ENCODE measurements around the gene FILIP1L.

DNA sequence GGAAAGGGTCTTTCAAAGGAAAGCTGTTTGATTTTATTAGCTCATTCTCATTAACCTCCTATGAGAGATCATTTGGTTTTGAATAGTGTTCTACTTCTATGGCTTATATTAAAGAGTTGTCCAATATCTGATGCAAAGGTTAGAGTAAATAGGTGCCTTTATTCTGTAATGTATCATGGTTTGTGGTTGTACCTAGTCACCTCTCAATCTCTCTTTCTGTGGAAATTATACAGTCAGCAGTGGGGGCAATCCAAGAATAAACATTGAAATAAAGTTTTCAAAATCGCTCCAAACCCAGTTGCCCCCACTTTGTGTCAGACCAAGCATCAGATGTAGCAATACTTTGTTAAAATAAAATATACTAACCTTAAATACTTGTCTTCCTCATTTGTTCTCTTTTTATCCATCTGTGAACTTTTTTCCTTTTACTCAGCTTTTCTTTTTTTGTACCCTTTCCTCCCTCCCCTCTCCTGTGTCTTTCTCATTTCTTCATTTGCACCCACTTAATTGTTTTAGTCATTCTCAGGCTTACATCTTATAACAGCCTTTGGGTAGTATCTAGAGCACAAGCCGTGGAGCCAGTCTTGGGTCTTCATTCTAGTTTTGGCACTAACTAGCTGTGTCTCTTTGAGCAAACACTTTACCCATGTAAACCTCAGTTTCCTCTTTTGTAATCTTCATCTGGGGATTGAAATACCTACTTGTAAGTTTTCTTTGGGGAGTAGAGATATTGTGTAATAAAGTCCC is 279.9 kb downstream of the FILIP1L start:
- TF ChIP-seq, protein P1, sequence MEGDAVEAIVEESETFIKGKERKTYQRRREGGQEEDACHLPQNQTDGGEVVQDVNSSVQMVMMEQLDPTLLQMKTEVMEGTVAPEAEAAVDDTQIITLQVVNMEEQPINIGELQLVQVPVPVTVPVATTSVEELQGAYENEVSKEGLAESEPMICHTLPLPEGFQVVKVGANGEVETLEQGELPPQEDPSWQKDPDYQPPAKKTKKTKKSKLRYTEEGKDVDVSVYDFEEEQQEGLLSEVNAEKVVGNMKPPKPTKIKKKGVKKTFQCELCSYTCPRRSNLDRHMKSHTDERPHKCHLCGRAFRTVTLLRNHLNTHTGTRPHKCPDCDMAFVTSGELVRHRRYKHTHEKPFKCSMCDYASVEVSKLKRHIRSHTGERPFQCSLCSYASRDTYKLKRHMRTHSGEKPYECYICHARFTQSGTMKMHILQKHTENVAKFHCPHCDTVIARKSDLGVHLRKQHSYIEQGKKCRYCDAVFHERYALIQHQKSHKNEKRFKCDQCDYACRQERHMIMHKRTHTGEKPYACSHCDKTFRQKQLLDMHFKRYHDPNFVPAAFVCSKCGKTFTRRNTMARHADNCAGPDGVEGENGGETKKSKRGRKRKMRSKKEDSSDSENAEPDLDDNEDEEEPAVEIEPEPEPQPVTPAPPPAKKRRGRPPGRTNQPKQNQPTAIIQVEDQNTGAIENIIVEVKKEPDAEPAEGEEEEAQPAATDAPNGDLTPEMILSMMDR (IDR thresholded peaks at IDR 0.05) = no peak
- no peak for TF ChIP-seq EZH2 (IDR thresholded peaks at IDR 0.05)
- TF ChIP-seq EZH2phosphoT487 (IDR thresholded peaks at IDR 0.05) = no peak
